ENCODE measurements around the gene MAP3K2.

MAP3K2 gene

DNA sequence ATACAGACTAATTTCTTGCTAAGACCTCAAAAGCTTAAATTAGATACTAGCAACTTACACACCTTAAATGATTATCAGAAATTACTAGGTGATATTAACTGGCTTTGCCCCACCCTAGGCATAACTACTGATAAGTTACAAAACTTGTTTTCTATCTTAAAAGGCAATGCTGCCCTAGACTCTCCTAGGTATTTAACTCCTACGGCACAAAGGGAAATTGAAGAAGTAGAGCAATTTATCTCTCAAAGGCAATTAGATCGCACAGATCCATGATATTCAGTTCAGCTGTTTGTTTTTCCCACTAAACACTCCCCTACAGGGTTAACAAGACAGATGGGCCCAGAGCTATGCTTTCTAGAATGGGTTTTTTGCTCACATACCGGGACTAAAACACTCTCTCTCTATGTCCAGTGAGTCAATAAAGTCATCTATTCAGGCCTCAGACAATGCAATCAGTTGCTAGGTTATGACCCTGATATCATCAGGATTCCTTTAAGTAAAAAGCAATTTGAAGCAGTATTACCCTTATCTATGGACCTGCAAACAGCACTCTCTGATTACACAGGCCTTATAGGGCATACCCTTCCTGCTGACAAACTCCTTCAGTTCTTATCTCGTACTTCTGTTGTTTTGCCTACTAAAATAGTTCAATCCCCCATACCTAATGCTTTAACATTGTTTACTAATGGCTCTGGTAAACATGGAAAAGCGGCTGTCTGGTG lies 14.3 kb downstream of the MAP3K2 start:
- Histone ChIP-seq H3K27me3 (no peaks in the 10 kb centered on the region), H3K4me1 (no peaks in the 10 kb centered on the region), H3K36me3 (no peaks in the 10 kb centered on the region), H3K4me3 (ENCODE audit: low read depth, low read length) (no peak overlapping the region), H3K9me3 (no peaks in the 10 kb centered on the region)
- no peak for DNase-seq
- TF ChIP-seq, protein P1, sequence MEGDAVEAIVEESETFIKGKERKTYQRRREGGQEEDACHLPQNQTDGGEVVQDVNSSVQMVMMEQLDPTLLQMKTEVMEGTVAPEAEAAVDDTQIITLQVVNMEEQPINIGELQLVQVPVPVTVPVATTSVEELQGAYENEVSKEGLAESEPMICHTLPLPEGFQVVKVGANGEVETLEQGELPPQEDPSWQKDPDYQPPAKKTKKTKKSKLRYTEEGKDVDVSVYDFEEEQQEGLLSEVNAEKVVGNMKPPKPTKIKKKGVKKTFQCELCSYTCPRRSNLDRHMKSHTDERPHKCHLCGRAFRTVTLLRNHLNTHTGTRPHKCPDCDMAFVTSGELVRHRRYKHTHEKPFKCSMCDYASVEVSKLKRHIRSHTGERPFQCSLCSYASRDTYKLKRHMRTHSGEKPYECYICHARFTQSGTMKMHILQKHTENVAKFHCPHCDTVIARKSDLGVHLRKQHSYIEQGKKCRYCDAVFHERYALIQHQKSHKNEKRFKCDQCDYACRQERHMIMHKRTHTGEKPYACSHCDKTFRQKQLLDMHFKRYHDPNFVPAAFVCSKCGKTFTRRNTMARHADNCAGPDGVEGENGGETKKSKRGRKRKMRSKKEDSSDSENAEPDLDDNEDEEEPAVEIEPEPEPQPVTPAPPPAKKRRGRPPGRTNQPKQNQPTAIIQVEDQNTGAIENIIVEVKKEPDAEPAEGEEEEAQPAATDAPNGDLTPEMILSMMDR (IDR thresholded peaks at IDR 0.05; ENCODE audit: low read depth, low read length) = no peak

DNA sequence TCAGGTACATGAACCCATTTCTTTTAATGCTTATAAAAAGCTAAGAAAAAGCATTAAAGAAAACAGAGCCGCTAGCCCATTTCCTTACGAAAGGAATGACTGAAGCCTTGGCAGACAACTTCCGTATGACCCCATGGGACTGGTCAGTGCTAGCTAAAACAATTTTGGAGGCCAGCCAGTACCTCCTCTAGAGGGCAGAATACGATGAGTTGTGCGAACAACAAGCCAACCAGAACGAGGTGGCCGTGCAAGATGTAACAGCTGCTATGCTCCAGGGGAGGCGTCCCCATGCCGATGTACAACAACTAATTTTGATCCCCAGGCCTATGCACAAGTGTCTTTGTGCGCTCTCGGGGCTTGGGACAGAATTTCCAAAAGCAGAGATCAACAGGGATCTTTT lies 16.7 kb downstream of the MAP3K2 start:
- TF ChIP-seq, protein P1 (IDR thresholded peaks at IDR 0.05; ENCODE audit: low read depth, low read length) = no peak
- Histone ChIP-seq H3K27me3 (no peaks in the 10 kb centered on the region), H3K4me1 (no peaks in the 10 kb centered on the region), H3K36me3 (no peaks in the 10 kb centered on the region), H3K4me3 (ENCODE audit: low read depth, low read length) (no peak overlapping the region), H3K9me3 (no peaks in the 10 kb centered on the region)
- DNase-seq = no peak

DNA sequence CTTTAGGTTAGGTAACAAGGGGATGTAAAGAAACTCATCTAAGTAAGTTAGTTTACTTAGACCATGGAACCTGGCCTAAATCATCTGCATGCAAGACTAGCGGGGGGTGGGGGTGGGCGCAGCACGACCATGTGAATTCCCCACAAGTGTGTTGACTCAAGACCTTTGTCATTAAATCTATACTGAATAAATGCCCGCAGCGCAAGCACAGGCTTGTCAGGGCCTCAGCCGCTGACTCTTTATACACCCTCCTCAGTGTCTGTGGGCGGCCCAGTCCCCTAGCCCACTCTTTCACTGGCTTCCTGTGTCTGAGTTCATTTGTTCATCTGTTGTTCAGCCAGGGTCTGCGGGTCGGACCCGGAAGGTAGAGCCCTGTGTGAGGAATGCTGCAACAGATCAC lies 17.8 kb downstream of the MAP3K2 start:
- H3K27me3 ChIP-seq = no peaks in the 10 kb centered on the region

DNA sequence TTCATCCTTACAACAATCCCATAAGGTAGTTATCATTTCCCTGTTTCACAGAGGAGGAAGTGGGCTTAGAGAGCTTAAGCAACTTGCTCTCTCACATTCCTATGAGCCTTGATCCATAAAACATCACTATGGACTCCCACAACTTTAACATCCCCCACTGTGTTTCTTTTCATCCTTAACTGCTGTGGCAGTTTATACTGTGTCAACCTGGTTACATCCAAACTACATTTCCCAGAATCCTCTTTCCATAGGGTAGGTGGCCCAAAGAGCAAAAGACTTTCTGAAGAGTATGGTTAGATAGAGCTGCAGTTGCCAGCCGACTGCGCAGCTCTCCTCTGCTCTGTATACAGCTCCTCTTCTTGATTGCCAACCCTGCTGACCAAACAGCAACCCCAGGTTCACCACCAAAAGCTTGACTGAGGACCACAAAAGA lies 22.5 kb downstream of the MAP3K2 start:
- TF ChIP-seq, protein P1 (IDR thresholded peaks at IDR 0.05; ENCODE audit: low read depth, low read length) = no peak
- Histone ChIP-seq H3K27me3 (no peaks in the 10 kb centered on the region), H3K36me3 (no peaks in the 10 kb centered on the region), H3K4me3 (ENCODE audit: low read depth, low read length) (no peak overlapping the region), H3K9me3 (no peaks in the 10 kb centered on the region), H3K4me1 (no peaks in the 10 kb centered on the region)
- no peak for DNase-seq

More for the DNA sequence above, 17.8 kb downstream of the MAP3K2 start:
- Histone ChIP-seq H3K9me3 (no peaks in the 10 kb centered on the region), H3K4me3 (ENCODE audit: low read depth, low read length) (no peak overlapping the region), H3K4me1 (no peaks in the 10 kb centered on the region), H3K36me3 (no peaks in the 10 kb centered on the region)
- DNase-seq = no peak
- TF ChIP-seq, protein P1 (IDR thresholded peaks at IDR 0.05; ENCODE audit: low read depth, low read length) = no peak

DNA sequence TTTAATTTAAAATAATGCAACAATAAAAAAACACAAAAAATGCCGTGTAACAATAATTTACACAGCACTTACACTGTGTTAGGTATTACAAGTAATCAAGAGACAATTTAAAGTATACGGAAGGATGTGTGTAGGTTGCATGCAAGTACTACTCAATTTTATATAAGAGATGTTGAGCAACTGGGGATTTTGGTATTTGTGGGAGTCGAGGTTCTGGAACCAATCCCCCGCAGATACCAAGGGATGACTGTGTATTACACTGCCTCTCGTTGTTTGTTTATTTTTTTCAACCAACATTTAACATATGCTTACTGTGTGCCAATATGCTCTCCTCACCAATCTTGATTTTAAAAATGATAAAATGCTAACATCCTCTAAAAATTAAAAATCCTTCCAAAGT lies 24.8 kb downstream of the MAP3K2 start:
- Histone ChIP-seq H3K4me3 (ENCODE audit: low read depth, low read length) (peak overlapping the region; percentile 21; the same call in 1 of the 2 replicates), H3K27me3 (no peaks in the 10 kb centered on the region), H3K9me3 (no peaks in the 10 kb centered on the region), H3K36me3 (no peaks in the 10 kb centered on the region), H3K4me1 (no peaks in the 10 kb centered on the region)
- DNase-seq = no peak
- TF ChIP-seq, protein P1 (IDR thresholded peaks at IDR 0.05; ENCODE audit: low read depth, low read length) = no peak

Measured in BE2C (cell line).